Stimulated activated CD4-positive, alpha-beta T cell treated with anti-CD3 and anti-CD28 coated beads, Interleukin-15, amount 100 ng/mL, for 24 hours (primary cell): ENCODE data around the gene NT5C2.
"Not testable (repeated sequence)": the region's sequence is repeated elsewhere in the genome, so short reads cannot be mapped to it uniquely, and the experiment has no call there.

ENCODE experiments used
- DNase-seq: peaks from one replicate; pipeline ENCODE4 v3.0.0-alpha.2; 2020

Gene NT5C2

DNA sequence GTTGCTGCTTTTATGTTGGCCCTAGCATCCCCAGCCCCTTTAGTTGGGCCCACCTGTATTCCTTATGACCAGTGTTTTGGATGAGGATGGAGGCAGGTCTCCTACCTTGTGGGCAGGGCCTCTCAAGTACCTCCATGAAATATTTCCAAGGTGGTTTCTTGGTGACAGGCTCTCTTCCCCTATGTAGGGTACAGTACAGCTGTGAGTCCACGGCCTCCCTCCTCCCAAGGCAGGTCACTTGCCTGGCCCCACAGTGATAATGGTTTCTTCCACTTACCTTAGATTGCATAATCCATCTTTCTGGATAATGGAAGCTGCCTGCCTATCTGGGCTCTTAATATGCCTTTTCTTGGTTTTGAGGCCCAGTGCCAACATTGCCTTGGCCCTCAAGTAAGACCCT lies 110.4 kb downstream of the NT5C2 start:
- no peak for DNase-seq

DNA sequence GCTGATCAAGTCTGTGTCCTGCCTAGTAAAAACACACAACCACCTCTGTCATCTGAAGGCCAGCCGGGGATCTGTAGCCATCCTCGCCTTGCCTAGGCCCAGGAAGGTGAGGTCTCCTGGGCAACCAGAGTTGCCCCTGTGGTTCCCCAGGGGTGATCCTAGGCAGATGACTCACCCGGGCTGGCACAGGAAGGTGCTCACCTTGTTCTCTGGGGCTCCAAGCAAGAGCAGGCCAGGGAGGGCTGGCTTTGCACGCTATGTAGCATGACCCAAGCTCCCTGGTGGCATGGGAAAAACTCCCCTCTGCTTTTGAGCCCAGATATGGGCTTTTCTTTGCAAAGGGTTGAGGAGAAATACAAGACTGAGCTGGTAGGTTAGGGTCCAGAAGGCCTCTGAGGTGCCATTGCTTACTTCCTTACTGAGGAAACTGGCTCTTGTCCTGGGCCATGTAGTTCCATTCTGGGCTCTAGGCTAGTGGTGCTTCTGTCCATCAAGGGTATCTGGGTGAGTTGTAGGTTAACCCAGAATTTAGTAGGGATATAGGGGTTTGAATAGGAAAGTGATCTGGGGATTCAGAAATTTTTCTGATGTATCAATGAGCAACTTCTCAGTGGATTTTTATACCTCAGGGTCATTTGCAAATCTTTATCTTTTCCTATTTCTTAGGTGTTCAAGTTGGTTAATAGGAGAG lies 112.0 kb downstream of the NT5C2 start:
- peak; percentile 10 for DNase-seq

DNA sequence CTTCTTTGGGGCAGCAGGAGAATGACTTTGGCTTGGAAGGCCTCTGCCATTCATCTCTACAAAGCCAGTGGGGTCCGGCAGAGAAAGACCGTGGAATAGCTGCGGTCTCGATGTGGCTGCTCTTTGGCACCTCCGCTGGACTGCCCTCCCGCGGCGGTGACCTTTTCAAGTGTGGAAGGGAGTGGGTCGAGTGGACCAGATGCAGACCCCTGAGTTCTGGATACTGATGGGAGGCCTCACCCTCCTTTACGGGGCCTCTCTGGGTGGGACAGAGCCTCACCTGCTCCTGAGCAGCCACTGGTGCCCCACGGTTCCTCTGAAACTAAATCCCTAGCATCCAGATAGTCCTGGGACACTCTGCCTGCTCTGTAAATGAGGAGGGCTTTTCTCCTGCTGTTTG lies 113.1 kb downstream of the NT5C2 start:
- DNase-seq: no peak

DNA sequence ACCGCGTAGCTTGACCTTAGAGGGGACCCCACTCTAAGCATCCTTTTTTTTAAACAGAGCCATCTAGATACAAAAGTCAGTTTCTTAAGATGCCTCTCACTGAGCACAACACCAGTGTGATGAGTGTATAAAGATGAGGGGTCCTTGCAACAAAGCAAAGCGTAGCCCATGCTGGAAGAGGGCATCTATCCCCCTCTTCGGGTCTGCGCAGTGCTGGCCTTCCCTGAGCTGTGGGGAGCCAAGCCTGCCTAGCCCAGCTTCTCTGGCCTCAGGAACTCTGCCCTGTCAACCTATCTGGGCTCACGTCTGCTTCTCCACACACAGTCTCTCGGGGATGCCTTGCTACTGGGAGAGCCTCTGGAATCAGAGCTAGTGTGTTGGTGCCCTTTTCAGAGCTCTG lies 114.0 kb downstream of the NT5C2 start:
- DNase-seq: no peak

DNA sequence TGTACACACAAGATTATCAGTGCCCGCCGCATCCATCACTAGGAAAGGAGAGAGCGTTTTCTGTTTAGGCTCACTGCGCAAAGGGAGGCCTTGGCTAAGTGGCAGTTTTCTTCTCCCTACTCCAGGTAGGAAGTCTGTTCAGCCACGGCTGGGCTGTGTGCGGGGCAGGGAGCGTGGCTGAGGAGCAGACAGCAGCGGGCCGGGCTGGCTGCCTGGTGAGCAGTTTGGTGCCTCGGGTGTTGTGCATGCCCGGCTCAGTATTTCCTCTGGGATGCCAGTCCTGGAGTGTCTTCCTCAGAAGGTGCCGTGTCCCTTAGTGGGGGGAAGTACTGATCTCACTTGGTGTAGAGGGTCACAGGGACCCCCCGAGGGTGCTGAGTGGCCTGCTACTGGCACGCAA lies 114.4 kb downstream of the NT5C2 start:
- DNase-seq: no peak

DNA sequence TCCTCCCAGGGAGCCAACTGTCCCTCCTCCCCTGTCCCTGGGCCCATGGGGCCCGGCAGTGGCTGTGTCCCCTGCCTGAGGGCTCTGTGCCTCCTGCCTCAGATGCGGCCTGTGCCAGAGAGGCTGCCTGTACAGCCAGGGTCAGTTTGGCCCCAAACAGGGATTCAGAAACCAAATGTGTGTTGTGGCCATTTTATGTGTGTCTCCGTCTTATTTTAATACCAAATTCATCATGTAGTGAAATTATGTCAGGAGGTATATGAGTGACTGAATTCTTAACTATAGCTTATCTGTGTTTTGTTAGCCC lies 114.8 kb downstream of the NT5C2 start:
- DNase-seq: no peak

DNA sequence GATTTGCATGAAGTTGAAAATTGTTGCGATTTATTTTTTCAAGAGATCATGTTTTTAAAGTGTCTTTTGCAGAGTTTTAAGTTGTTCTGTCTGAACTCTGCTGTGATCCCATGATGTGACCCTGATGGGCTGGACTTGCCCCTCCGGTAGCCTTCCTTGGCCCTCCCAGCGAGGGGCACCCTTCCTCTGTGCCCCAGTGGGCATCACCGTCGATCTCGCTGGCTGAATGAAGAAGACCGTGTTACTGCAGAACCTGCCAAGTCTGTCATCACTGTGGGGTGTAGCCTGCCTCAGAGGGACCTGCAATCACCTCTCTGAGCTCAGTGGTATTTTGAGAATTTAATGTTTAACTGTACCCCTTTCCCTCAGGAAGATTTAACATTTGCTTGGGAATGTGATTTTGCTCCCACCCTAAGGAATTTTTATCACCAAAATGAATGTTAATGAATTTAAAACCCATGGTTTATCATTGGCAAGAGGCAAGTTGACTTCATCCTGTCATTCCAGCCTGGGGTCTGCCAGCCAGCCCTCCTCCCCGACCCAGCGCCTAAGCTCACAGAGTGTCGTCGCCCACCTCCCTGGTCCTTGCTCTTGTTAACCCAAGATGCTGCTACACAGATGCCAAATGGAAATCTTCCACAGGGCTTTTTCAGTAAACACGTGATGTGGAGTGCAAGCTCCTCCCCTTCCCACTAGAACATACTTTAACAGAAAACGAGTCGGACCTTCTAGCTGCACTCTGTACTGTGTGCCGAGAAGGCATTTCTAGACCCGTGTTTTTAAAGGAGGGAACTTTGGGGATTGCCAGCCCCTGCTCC lies 115.4 kb downstream of the NT5C2 start:
- DNase-seq: no peak

DNA sequence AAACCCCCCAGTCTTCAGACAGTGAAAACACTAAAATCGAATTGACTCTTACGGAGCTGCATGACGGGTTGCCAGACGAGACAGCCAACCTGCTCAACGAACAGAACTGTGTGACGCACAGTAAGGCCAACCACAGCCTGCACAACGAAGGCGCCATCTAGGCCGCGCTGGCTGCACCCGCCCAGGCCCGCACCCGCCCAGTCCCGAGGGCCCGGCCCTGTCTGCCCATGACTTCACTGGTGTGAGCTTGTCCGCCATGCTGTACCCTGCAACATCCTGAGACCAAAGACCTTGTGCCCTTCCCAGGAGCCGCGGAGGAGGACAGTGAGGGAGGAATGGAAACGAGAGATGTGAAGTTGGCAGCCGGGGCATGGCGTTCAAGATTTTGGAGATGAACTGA lies 116.1 kb downstream of the NT5C2 start:
- DNase-seq: no peak

DNA sequence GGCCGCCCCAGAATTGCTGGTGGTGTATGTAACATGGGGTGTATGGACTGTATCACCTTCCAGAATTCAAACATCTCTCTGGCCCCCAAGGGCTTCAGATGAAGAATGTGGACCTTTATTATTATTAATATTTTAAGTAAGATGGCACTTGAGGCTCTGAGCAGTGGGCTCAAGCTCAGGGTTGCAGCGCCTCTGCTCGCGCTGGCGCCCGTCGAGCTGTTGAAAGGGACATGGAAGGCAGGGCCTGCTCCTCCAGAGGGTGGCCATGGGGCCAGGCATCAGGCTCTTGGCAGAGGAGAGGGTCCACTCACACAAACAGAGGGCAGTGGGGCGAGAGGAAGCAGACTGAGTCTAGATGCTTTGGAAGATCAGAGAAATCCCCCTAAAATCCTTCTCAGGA lies 120.2 kb downstream of the NT5C2 start:
- no peak for DNase-seq

DNA sequence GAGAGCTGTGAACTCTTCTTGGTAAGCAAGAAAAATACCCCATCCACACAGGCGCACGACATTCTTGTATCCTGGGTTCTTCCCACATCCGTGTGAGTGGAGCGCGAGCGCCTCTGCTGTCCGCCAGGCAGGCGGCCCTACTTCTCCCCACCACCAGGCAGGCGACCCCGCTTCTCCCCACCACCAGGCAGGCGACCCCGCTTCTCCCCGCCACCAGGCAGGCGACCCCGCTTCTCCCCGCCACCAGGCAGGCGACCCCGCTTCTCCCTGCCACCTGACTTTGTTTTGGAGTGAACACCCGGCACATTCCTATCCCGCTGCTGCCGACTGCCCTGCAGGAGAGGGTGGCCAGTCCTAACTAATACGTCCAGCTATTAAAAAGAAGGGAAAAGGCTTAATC lies 120.8 kb downstream of the NT5C2 start:
- no peak for DNase-seq

DNA sequence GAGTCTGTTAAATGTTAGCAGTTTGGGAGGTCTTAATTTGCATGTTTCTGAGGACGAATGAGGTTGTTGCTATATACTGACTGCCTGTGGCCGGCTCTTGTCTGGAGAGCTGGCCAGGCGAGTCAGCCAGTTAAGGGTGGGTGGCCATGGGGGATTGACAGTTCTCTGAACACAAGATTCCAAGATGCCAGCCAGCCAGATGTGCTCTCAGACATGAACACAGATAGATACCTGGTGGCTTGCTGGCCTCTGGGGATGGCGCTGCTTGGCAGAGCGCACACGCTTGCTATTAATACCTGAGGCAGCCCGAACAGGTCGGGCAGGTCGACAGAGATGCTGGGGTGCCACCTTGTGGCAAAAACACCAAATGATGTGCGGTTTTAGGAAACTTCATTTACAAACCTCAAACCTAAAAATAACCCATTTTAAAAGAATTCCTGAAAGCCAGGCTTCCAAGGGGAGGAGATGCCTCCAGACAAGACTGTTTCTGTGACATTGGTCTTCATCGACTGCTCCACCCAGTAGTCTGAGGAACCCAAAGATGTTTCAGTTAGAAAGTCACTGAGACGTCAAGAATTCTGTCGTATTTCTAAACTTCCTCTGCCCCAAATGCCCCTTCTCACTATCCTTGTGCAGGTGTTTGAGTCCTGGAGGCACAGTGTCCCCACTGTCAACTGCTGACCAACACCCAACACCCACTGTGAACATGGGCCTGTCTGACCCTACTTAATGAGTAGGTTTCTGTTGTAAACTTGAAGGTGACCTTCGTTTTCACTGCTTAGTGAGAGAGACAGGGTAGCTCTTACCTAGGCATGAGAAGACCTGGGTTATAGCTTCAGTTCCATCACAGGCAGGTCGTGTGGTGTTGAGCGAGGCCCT lies 123.4 kb downstream of the NT5C2 start:
- DNase-seq: peak; percentile 79

DNA sequence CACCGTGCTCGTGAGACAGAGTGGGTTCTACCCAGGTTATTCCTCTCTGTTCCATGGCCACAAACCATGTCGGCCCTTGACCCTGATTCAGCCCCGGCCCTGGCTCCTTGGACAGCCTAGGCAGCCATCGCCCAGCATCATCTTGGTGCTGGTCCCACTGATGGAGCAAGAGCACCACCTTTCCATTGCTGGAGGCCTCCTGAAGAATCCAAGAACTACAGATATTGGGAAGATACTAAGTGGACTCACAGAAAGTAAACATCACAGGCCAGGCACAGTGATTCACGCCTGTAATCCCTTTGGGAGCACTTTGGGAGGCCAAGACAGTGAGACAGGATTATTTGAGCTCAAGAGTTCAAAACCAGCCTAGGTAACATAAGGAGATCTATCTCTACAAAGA lies 125.1 kb downstream of the NT5C2 start:
- DNase-seq: no peak

DNA sequence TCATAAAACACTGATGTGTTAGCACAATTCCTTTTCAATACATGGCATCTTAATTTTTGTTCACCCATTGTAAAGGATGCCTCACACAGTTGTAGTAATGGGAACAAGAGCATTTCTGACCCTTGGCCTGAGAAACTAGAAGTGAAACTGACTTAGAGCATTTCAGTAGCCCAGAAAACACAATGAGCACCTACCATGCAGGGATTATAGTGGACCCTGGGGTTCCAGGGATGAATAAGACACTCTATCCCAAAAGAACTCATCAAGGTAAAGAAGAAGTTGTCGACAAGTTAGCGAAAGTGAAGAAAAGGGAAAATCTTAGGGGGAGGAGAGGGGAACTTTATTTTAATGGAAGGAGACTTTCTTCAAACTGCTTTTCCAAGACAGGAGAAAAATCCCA lies 125.6 kb downstream of the NT5C2 start:
- no peak for DNase-seq

DNA sequence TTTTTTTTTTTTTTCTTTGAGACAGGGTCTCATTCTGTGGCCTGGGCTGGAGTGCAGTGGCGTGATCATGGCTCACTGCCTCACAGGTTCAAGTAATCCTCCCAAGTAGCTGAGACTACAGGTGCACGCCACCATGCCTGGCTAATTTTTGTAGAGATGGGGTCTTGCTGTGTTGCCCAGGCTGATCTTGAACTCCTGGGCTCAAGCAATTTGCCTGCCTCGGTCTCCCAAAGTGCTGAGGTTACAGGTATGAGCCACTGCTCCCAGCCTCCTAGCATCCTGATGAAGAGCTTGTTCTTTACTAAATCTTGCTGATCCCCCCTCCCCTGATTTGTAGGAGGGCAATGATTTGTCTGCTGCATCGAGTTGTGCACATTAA lies 126.0 kb downstream of the NT5C2 start:
- not testable (repeated sequence) for DNase-seq

DNA sequence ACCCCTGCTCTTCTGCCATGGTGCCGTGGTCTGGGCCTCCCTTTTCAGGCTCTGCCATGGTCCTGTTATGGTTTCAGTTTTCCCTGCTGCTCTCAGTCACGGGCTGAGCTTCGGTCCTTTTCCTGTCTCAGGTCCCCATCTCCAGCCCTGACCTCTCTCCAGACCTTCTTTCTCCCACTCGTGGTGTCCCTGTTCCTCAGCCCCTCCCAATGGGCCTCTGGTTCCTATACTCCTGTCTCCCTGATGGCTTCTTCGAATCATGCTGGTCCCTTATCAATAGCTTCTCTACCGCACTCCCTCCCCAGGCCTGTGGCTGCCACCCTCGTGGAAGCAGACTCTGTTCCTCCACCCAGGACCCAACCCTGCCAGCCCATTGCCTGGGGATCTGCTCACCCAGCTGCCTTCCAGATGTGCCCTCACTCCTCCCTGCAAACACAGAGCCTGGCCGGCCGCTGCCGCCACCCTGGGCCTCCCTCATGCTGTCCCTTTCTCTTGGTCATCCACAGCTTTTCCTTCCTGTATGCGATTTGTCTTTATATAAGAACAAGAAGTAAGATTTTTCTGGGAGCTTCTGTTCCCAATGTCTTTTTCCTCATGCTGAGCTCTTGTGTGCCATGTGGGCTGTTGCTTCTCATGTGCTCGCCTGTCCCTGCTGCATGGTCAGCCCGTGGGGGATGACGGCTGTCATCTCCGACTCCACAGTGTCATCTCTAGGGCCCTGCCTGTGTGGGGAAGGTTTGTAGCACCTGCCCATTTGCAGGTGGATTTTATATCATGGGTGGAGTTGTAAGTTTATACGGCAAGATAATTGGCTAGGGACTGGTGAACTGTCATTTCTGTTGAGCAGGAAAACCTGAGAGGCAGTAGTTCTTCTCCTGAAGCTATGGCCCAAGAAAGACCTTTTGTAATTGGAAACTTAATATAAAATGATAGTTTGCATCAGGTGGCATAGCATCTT lies 126.7 kb downstream of the NT5C2 start:
- no peak for DNase-seq

DNA sequence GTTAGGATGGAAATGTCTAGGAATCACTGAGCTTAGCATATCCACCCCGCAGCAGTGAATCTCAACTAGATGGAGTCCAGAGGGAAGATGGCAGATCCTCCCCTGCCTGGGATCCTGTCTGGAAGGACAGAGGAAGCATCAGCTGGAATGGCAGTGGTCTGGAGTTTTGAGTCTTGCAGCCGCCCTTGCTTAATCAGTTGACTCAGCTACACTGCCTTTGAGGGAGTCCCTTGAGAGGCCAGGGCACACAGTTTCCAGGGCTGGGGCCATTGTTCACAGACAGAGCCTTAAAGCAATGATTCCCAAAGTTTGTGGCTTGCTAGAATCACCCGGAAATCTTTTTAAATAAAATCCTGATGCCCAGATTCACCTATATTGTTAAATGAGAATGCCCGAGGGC lies 128.1 kb downstream of the NT5C2 start:
- no peak for DNase-seq

DNA sequence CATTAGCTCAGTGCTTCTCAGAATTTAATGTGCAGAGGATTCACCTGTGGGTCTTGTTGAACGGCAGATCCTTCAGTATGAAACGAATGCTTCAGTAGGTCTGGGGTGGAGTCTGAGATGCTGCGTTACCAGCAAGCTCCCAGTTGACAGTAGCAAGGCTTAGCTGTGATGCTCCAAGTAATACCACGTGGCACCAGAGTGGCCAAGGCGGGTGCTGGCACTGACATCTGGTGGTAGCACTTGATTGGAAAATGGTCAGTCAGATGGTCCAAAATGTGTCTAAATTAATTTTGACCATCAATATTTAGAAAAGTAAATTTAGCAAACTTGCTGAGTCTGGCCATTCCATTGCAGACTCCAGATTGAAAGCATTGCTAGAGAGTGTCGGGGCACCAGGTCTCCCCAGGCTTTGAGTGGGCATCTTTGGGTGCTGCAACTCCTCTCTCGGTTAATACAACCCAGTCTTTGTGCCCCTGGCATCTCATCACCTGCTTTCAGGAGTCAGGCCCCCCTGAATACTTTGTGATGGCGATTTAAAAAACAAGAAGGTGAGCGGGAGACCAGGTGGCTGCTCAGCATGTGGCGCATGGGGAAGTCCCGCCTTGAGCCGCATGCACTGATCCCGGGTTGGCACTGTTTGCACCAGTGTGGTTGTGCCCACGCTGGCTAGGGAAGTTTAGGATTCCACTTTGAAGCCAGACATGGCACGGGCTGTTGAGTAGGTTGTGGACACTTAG lies 130.1 kb downstream of the NT5C2 start:
- DNase-seq: no peak

DNA sequence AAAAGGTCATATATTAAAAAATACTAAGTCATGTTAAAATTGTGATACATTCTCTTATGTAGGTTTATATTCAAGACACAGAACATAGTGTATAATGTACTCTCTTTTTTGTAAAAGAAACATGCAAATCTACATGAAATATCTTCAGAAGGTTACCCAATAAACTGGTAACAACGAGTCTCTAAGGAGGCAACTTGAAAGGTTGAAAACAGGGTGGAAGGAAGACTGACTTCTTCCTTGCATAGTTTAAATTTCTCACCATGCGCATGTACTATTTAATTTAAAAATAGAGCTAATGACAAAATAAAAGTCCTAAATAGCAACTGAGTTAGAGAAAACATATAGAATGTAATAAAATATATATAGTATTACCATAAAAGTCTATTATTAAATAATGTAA lies 132.5 kb downstream of the NT5C2 start:
- no peak for DNase-seq

DNA sequence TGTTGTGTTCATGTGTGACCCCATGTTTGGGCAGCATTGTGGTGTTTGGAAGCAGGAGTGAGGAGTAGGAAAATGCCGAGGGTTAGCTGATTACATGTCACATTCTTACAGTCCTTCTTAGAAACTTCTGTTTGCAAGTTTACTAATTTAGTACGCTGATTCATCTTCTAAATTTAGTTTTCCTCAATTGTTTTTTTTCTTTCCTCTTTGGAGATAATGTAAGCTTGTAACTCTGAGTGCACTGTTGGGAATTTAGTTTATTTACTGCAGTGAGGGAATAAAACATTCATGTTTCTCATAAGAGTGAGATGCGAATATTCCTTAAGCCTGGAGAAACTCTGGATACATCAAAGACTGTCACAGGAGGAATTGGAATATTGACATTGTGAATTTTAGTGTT lies 135.0 kb downstream of the NT5C2 start:
- DNase-seq: no peak

DNA sequence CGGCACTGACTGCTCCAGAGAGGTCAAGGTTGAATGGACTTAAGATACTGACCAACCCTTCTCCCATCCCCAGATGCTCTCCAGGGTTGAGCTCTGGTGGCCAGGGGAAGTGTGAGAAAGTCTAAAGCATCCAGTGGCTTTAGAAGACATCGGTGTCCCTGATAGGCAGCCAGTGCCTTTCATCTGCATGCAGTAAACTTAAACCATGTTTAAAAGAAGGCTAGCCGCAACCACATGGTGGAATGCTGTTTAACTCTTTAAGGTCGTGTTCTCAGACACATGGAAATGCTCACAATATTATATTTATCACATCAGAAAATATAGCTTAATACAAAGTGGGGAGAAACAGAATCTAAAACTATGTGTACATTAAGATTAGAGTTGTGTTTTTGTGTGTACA lies 138.0 kb downstream of the NT5C2 start:
- DNase-seq: no peak

DNA sequence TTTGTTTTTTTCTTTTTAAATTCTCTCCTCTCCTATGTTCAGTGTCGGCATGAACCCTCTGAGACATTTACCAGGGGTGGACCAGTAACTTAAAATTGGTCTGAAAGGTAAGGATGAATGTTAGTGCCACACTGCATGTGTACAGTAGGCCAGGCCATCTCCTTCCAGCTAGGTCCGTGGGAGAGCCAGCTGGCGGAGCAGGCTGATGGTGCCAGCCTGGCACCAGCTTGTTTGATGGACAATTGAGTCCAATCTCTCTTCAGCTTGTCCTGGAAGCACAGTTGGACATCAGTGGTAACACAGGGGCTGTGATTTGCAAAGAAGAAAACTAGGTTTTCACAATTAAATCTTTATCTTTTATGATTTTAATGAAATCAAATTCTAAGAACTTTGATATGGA lies 138.5 kb downstream of the NT5C2 start:
- no peak for DNase-seq
